Measurements from ENCODE around the gene ITPK1. TPM values are rescaled to one million over a fixed set of nuclear protein-coding genes. Genes with fewer than 3 reads are reported as not detected.

Gene ITPK1
- total RNA-seq, 1 experiment from 2014 or later, result 25.9 TPM

DNA sequence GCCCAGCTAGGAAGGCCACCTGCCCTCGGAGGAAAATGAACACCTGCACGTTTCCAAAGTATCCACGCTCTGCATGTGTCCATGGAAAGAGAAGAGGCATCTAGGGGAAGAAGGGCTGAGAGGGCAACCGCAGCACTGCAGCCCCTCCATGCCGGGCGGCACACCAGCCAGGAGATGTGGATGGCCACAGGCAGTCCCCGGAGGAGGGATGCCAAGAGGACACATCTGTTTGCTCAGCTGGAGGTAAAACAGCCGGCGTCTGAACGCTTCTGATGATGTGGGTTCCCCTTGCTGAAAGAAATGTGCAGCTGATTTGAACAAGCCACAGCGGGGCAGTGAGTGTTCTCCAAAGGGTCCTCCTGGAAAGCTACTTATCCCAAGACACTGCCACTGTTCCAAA is 158.8 kb downstream of the ITPK1 start:
- ATAC-seq, result no peak

DNA sequence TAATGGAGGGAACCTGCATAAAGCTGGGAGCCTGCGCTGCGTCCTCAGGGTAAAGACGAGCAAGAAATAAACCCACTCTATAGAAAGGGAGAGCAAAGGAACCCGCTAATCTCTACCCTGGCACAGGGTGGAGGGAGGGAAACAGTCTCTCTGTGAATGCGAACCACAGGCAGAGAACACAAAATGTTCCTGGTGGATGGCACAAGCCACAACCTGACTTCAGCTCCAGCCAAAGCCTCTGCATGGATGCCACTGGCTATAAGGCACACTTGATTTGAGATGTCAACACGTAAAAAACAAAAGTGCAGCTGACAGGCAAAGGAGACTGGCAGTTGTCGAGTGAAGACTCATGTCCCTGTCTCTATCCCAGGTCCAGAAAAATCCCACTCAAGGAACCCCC is 160.3 kb downstream of the ITPK1 start:
- POLR2A ChIA-PET, result no interaction called here
- no peak for ATAC-seq
- Histone ChIP-seq H3K27me3 (ENCODE audit: control insufficient read depth, insufficient read depth, low read length) (no peaks in the 10 kb centered on the region), H3K4me1 (ENCODE audit: control insufficient read depth, insufficient read depth, low read length) (no peaks in the 10 kb centered on the region), H3K4me3 (ENCODE audit: low read depth in 2 of 2, low read length in 2 of 2) (no peak overlapping the region), H3K36me3 (ENCODE audit: control insufficient read depth, insufficient read depth, low read length) (no peaks in the 10 kb centered on the region), H3K9me3 (ENCODE audit: control insufficient read depth, insufficient read depth, low read depth, low read length) (no peaks in the 10 kb centered on the region), H3K27ac (ENCODE audit: low read length) (no peak overlapping the region)
- no peak for TF ChIP-seq TCF7L2 (IDR thresholded peaks at IDR 0.05; ENCODE audit: low read depth, low read length)
- TF ChIP-seq POLR2AphosphoS5 (IDR thresholded peaks at IDR 0.05; ENCODE audit: low read depth, low read length), result no peak
- TF ChIP-seq, protein P1, sequence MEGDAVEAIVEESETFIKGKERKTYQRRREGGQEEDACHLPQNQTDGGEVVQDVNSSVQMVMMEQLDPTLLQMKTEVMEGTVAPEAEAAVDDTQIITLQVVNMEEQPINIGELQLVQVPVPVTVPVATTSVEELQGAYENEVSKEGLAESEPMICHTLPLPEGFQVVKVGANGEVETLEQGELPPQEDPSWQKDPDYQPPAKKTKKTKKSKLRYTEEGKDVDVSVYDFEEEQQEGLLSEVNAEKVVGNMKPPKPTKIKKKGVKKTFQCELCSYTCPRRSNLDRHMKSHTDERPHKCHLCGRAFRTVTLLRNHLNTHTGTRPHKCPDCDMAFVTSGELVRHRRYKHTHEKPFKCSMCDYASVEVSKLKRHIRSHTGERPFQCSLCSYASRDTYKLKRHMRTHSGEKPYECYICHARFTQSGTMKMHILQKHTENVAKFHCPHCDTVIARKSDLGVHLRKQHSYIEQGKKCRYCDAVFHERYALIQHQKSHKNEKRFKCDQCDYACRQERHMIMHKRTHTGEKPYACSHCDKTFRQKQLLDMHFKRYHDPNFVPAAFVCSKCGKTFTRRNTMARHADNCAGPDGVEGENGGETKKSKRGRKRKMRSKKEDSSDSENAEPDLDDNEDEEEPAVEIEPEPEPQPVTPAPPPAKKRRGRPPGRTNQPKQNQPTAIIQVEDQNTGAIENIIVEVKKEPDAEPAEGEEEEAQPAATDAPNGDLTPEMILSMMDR (IDR thresholded peaks at IDR 0.05), result no peak
- TF ChIP-seq SIN3A (IDR thresholded peaks at IDR 0.05; ENCODE audit: borderline replicate concordance, insufficient read depth, low read depth, low read length), result no peak
- TF ChIP-seq, protein P2, sequence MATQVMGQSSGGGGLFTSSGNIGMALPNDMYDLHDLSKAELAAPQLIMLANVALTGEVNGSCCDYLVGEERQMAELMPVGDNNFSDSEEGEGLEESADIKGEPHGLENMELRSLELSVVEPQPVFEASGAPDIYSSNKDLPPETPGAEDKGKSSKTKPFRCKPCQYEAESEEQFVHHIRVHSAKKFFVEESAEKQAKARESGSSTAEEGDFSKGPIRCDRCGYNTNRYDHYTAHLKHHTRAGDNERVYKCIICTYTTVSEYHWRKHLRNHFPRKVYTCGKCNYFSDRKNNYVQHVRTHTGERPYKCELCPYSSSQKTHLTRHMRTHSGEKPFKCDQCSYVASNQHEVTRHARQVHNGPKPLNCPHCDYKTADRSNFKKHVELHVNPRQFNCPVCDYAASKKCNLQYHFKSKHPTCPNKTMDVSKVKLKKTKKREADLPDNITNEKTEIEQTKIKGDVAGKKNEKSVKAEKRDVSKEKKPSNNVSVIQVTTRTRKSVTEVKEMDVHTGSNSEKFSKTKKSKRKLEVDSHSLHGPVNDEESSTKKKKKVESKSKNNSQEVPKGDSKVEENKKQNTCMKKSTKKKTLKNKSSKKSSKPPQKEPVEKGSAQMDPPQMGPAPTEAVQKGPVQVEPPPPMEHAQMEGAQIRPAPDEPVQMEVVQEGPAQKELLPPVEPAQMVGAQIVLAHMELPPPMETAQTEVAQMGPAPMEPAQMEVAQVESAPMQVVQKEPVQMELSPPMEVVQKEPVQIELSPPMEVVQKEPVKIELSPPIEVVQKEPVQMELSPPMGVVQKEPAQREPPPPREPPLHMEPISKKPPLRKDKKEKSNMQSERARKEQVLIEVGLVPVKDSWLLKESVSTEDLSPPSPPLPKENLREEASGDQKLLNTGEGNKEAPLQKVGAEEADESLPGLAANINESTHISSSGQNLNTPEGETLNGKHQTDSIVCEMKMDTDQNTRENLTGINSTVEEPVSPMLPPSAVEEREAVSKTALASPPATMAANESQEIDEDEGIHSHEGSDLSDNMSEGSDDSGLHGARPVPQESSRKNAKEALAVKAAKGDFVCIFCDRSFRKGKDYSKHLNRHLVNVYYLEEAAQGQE (IDR thresholded peaks at IDR 0.05; ENCODE audit: insufficient read depth in 1 of 2, low read depth in 2 of 2, low read length in 1 of 2), result no peak
- no peak for DNase-seq (ENCODE audit: low read depth, low spot score)
- in situ Hi-C loops (cut with HindIII; ENCODE audit: low pct_unique_long_range_greater_than_20kb, low sequenced_read_pairs), result no loop called here
- CTCF ChIA-PET, result interaction anchor here (0.6 kb wide), 2 partner anchors 158 to 1995 kb away, joined by 3 to 7 read pairs; no protein-coding TSS in a partner anchor
- BruUV-seq (replicated peaks), result no TSS peak
- intact Hi-C loops (cut with micrococcal nuclease; ENCODE audit: unreplicated experiment), result loop anchor here (10.0 kb wide), 1 partner anchor 179 kb away; no protein-coding TSS in a partner anchor

More for the DNA sequence above, 158.8 kb downstream of the ITPK1 start:
- H3K4me1 ChIP-seq (ENCODE audit: control insufficient read depth, insufficient read depth, low read length), result no peaks in the 10 kb centered on the region
- no peak for DNase-seq (ENCODE audit: low read depth, low spot score)
- in situ Hi-C loops (cut with HindIII; ENCODE audit: low pct_unique_long_range_greater_than_20kb, low sequenced_read_pairs), result no loop called here
- ChIA-PET CTCF (no interaction called here), POLR2A (no interaction called here)
- no peak overlapping the region for H3K4me3 ChIP-seq (ENCODE audit: low read depth in 2 of 2, low read length in 2 of 2)
- intact Hi-C loops (cut with micrococcal nuclease; ENCODE audit: unreplicated experiment), result loop anchor here (10.0 kb wide), 1 partner anchor 178 kb away; no protein-coding TSS in a partner anchor
- H3K9me3 ChIP-seq (ENCODE audit: control insufficient read depth, insufficient read depth, low read depth, low read length), result no peaks in the 10 kb centered on the region
- TF ChIP-seq, protein P1 (IDR thresholded peaks at IDR 0.05), result no peak
- TF ChIP-seq TCF7L2 (IDR thresholded peaks at IDR 0.05; ENCODE audit: low read depth, low read length) (no peak), SIN3A (IDR thresholded peaks at IDR 0.05; ENCODE audit: borderline replicate concordance, insufficient read depth, low read depth, low read length) (no peak), POLR2AphosphoS5 (IDR thresholded peaks at IDR 0.05; ENCODE audit: low read depth, low read length) (no peak)
- TF ChIP-seq, protein P2 (IDR thresholded peaks at IDR 0.05; ENCODE audit: insufficient read depth in 1 of 2, low read depth in 2 of 2, low read length in 1 of 2), result no peak
- no TSS peak for BruUV-seq (replicated peaks)
- no peaks in the 10 kb centered on the region for H3K27me3 ChIP-seq (ENCODE audit: control insufficient read depth, insufficient read depth, low read length)
- H3K36me3 ChIP-seq (ENCODE audit: control insufficient read depth, insufficient read depth, low read length), result no peaks in the 10 kb centered on the region
- no peak overlapping the region for H3K27ac ChIP-seq (ENCODE audit: low read length)

All from Panc1 (cell line).